ENCODE measurements around the gene VEGFC. TPM values are rescaled to one million over a fixed set of nuclear protein-coding genes. Genes with fewer than 3 reads are reported as not detected.

Gene VEGFC
- total RNA-seq, 1 experiment from 2014 or later, result not detected

GRCh38 chr4:176751061-176751460 is 41.7 kb downstream of the VEGFC start (continued):
- TF ChIP-seq TCF7L2 (IDR thresholded peaks at IDR 0.05; ENCODE audit: borderline replicate concordance, extremely low read depth, insufficient read depth, insufficient read length) (no peak), JUND (IDR thresholded peaks at IDR 0.05) (no peak), MAX (IDR thresholded peaks at IDR 0.05) (no peak), YY1 (IDR thresholded peaks at IDR 0.05; ENCODE audit: extremely low read depth, insufficient replicate concordance, low read depth, low read length) (no peak), ZNF274 (IDR thresholded peaks at IDR 0.05; ENCODE audit: low read depth, low read length) (no peak), SP1 (IDR thresholded peaks at IDR 0.05; ENCODE audit: low read depth) (no peak)

GRCh38 chr4:176746846-176747245 is 45.9 kb downstream of the VEGFC start:
- H3K27ac ChIP-seq (ENCODE audit: low read depth, low read length), result no peak overlapping the region
- H2AFZ ChIP-seq (ENCODE audit: low read depth, low read length, poor library complexity, severe bottlenecking), result no peak overlapping the region
- H3K36me3 ChIP-seq (ENCODE audit: control insufficient read depth in 1 of 2, insufficient read depth in 2 of 2, low read length in 2 of 2), result no peaks in the 10 kb centered on the region
- POLR2A ChIA-PET, result no interaction called here
- no peaks in the 10 kb centered on the region for H3K27me3 ChIP-seq (ENCODE audit: insufficient read depth, low read length)
- BruUV-seq (replicated peaks), result no TSS peak
- ATAC-seq, result no peak
- no peaks in the 10 kb centered on the region for H3K4me1 ChIP-seq (ENCODE audit: control insufficient read depth in 1 of 2, insufficient read depth in 2 of 2, low read length in 2 of 2)
- CTCF ChIA-PET, result no interaction called here
- RAD21 ChIA-PET (ENCODE audit: low non-redundant PET in 1 of 2, low total read pairs in 2 of 2, uncharacterized antibody in 2 of 2, unreplicated experiment in 2 of 2), result no interaction called here
- no peak overlapping the region for H3K9ac ChIP-seq (ENCODE audit: low read length)
- TF ChIP-seq ELF1 (IDR thresholded peaks at IDR 0.05; ENCODE audit: borderline replicate concordance, low read depth), result no peak
- no peak for TF ChIP-seq FOSL1 (IDR thresholded peaks at IDR 0.05; ENCODE audit: low read depth)
- no peak for TF ChIP-seq REST (IDR thresholded peaks at IDR 0.05; ENCODE audit: low read depth)
- TF ChIP-seq EZH2phosphoT487 (IDR thresholded peaks at IDR 0.05; ENCODE audit: borderline replicate concordance), result no peak
- no peak for TF ChIP-seq ATF3 (IDR thresholded peaks at IDR 0.05)
- TF ChIP-seq ZFX (IDR thresholded peaks at IDR 0.05), result no peak
- no peak for TF ChIP-seq EZH2 (IDR thresholded peaks at IDR 0.05)
- TF ChIP-seq MAX (IDR thresholded peaks at IDR 0.05), result no peak
- no peak for TF ChIP-seq SIN3A (IDR thresholded peaks at IDR 0.05; ENCODE audit: low read depth)
- TF ChIP-seq EGR1 (IDR thresholded peaks at IDR 0.05; ENCODE audit: low read depth), result no peak
- no peak for TF ChIP-seq POLR2A (IDR thresholded peaks at IDR 0.05; ENCODE audit: borderline replicate concordance, extremely low read depth, insufficient read depth, insufficient read length)
- TF ChIP-seq CBX3 (IDR thresholded peaks at IDR 0.05; ENCODE audit: low read depth), result no peak
- H3K9me3 ChIP-seq (ENCODE audit: control insufficient read depth in 1 of 2, insufficient read depth in 1 of 2, low read depth in 1 of 2, low read length in 2 of 2), result no peaks in the 10 kb centered on the region
- H3K4me3 ChIP-seq (replicated peaks in 1 of 2; ENCODE audit: low read depth in 1 of 2, low read length in 2 of 2), result no peak overlapping the region
- H3K9me2 ChIP-seq (ENCODE audit: insufficient read depth), result no peaks in the 10 kb centered on the region
- intact Hi-C loops (cut with micrococcal nuclease), result no loop called here
- H3K4me2 ChIP-seq (ENCODE audit: low read length), result no peak overlapping the region
- no peaks in the 10 kb centered on the region for H4K20me1 ChIP-seq (ENCODE audit: insufficient read depth)
- DNase-seq (ENCODE audit: low read depth, low spot score), result no peak
- no peaks in the 10 kb centered on the region for H3K79me2 ChIP-seq (ENCODE audit: insufficient read depth, low read length)

Data from HCT116 (cell line).